Eye (tissue), 1 donor: ENCODE data around the gene FGF12.

Experiments
- DNase-seq: peaks from one replicate; pipeline ENCODE4 v3.0.0-alpha.2; 2015

Gene FGF12

DNA sequence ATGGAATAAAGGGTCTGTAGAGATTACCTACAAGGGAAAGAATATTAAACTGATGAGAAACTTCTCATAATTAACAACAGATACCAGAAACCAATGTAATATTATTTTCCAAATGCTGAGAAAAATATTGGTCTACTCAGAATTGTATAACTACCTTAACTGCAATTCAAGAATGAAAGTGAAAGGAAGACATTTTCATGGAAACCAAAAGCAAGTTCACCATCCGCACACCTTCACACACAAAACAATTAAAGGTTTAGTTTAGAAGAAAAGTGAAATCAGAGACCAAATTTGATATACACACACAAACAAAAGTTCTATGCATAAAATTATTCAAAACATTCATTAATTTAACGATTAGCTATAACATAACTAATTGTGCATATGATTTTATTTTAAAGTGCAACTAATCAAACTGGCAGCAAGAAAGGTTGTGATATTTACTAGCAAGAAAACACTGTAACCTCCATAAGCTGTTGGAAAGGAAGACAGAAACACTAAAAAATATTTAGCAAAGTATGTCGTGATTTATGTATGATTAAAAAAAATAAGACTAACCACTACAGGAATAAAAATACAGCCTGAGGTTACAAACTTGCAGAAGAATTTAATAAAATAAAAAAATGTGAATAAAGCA is 395.5 kb downstream of the FGF12 start:
- DNase-seq = no peak

DNA sequence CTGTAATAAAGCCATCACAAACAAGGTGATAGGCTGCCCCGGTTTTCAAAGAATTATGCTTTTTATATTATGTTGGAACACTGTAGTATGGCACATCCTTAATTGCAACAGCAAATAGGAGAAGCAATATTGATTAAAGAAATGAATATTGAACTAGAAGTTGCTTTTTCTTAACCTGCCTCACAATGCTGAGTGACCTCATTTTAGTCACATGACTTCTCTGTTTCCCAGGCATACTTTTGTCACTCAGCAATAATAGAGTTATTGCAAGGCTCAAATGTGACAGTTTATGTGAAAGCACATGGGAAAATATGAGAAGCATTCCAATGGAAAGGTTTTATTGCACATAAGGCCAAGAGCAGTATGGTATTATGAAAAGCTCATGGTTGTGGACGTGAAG is 400.7 kb downstream of the FGF12 start:
- no peak for DNase-seq

DNA sequence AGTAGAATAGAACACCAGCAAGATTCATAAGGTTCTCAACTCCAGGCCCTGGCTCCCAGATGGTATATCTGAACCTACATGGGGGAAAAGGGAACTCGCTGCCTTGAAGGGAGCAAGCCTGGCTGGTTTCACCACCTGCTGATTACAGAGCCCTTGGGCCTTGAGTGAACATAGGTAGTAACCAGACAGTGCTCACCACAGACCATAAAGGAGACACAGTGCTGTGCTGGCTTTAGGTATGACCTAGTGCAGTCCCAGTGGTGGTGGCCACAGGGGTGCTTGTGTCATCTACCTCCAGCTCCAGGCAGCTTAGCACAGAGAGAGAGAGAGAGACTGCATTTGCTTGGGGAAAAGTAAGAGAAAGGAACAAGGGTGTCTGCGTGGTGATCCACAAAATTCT is 409.8 kb downstream of the FGF12 start:
- no peak for DNase-seq

GRCh38 chr3:192313605-192314004 is 413.7 kb downstream of the FGF12 start:
- DNase-seq = no peak

DNA sequence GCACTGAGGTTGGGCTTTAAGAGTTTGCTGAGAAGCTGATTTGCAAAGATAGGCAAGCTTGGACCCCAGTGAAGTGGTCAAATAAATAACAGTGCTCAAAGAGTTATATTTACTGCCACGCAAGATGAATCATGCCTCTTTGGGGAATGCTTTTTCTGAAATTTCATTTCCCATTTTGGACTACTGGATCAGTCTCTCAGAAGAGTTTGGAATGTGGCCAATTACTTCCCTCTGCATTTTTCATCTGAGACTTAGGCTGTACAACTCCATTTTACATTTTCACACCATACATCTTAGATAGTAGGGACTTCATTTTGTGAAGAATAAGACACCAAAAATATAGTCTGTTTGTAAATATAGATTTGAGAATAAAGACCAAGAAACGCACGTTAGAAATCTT is 419.7 kb downstream of the FGF12 start:
- DNase-seq = no peak

DNA sequence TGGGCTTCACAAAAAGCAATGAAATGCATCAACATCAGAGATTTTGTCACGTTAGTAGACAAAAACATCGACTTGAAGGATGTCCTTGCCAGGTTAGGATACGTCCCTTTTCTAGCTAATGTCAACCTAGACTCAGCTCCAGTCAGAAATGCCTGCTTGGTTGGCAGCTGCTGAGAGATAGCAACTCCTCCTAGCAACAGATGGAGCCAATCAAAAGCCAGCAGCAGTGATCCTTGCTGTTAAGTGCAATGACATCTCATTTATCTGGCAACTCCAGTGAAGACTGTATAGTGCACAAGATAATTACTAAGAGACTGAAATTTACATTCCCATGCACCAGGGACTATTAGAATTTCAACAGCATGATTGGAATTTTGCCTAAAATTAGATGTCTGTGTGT is 424.1 kb downstream of the FGF12 start:
- DNase-seq = peak; percentile 45

GRCh38 chr3:192302721-192303120 is 424.6 kb downstream of the FGF12 start:
- DNase-seq = no peak

GRCh38 chr3:192299921-192300320 is 427.4 kb downstream of the FGF12 start:
- DNase-seq = no peak

DNA sequence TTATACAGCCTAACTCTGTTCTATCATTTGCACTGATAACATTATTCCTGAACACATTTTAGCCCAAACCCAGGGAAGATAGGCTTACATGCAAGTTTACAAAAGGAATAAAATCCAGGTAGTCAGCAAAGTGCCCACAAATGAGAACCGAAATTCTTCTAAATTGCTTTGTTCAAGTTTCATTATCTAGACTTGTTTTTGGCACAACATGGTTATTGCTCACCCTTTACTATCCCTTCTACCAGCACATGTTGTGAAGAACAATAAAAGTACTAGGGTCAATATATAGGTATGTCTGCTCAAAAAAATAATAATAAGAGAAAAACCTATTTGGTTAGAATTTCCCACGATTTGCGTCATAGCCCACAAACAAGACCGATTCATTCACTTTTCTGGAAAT is 430.5 kb downstream of the FGF12 start:
- DNase-seq = no peak

DNA sequence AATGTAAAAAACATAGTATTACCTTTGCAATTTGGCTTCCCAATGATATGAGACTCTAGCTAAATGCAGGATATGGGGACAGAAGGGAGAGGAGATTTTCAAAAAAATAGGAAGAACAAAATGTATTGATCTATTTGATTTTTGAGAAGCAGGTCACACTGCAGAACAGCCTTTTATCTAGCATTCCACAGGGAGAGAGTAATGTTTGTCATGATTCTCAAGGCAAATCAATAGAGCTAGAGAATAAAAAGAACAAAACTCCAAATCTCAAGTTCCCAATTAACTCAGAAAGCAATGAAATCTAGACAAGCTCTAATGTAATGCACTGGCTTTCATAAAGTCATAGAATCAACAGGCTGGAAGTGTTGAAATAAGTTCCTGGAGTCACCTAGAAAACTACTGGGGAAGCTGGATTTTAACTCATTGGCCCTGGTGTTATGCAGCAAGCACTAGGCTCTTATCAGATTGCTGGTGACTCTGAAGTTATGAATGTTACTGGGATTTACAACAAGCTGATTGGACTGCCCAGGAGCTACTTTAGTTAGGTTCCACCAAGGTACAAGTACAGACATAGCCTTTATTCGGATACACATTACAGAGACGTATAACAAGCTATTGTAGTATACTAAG is 442.8 kb downstream of the FGF12 start:
- no peak for DNase-seq

DNA sequence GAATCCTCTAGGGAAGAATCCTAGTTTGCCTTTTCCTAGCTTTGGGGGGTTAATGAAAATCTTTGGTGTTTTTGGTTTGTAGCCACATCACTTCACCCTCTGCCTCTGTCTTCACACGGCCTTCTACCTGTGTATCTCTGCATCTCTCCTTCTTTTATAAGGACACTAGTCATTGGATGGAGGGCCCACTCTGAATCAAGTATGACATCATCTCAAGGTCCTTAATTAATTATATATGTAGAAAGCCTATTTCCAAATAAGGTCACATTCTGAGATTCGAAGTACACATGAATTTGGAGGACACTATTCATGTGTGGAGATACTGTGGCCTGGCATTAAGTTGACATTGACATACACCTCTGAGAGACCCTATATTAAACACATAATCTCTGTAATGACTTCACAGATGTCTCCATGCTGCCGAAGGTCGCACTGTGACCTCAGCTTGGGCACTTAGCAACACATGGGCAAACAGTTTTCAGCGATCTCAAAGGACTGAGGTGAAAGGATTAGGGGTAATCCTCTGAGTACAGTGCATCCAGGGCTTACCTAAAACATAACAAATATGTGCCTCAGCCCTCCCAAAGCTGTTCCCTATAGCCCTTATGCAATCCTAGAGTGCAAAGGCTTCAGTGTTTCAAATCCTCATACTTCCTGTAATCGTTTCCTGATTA is 446.0 kb downstream of the FGF12 start:
- peak; percentile 4 for DNase-seq

DNA sequence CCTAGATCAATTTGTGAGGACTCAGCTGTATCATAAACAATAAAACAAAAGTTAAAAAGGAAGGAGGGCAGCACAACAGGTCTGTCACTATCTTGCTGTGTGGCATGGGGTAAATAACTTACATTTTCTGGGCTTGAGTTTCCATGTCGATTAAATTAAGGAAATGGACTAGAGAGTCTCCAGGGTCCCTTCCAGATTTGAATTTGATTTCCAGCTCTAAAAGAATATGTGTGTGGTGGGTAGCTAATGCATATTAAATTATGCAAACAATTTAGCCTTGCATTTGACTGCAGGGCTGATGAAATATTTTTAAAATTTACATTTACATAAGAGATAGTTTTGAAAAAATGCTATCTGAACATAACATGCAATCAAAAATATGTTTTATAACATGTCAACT is 447.7 kb downstream of the FGF12 start:
- no peak for DNase-seq

DNA sequence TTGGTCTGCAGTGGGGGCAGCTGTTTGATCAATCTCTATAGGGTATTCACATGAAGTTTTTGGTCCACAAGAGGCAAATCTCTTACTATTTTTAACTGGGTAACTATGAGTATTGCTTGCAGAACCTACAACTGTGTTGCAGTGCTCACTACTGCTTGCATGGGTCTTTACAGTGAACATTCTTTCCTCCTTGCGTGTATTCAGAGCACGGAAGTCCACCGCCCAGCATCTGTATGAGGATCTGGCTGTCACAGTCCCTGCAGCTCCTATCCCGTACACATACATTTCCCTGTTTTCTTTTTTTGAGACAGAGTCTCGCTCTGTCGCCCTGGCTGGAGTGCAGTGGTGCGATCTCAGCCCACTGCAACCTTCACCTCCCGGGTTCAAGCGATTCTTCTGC is 449.9 kb downstream of the FGF12 start:
- no peak for DNase-seq

- DNase-seq = no peak
Observed at GRCh38 chr3:192275741-192276355, 451.5 kb downstream of the FGF12 start.

DNA sequence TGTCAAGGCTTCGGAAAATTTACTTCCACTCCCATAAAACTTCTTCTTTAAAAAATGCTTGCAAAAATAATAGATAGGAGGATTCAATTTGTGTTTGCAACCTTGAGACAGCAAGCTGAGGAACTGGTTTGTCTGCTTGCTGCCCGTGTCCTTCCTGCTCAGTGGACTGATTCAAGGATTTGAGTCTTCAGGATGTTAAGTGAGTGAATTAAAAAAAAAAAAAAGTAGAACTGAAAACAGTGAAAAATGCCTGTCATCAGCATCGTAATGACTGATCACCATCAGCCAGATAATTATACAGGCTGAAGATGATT is 453.7 kb downstream of the FGF12 start:
- peak; percentile 10 for DNase-seq

GRCh38 chr3:192273001-192273696 is 454.2 kb downstream of the FGF12 start:
- DNase-seq = no peak

GRCh38 chr3:192262001-192262400 is 465.3 kb downstream of the FGF12 start:
- no peak for DNase-seq

- DNase-seq = no peak
Observed at GRCh38 chr3:192261135-192261534, 466.2 kb downstream of the FGF12 start.

GRCh38 chr3:192260116-192261010 is 467.0 kb downstream of the FGF12 start:
- DNase-seq = no peak

- no peak for DNase-seq
Observed at GRCh38 chr3:192259661-192260060, 467.7 kb downstream of the FGF12 start.

DNA sequence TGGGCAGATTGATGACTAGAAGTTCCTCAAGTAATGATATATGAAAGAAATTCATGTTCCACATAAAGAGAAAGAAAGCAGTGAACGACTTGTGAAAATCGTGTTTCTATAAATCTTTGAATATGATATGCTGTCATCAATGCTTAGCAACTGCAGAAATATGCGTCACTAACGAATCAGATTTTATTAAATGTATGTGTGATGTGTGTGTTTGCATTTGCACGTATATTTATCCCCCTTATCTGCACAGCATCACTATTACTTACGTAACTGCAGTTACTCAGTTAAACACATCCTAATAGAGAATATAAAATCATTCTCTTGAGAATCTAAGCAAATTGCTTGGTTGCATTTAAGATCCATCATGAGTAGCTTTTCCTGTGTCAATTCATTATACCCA is 468.6 kb downstream of the FGF12 start:
- DNase-seq = no peak

- no peak for DNase-seq
Observed at GRCh38 chr3:192255839-192256238, 471.5 kb downstream of the FGF12 start.
